Measurements from ENCODE around the gene NANS. TPM values are rescaled to one million over a fixed set of nuclear protein-coding genes. Genes with fewer than 3 reads are reported as not detected.
"Not testable (repeated sequence)": the region's sequence is repeated elsewhere in the genome, so short reads cannot be mapped to it uniquely, and the experiment has no call there.

The NANS gene
- total RNA-seq, 5 donors from 2014 or later (not counting 1 experiment from before 2014, with no cell fraction given) = 21.7 to 57.5 (median 27.6) TPM

- H3K9me3 ChIP-seq = no peaks in the 10 kb centered on the region
- no peaks in the 10 kb centered on the region for H3K27me3 ChIP-seq (replicated peaks in 1 of 2; ENCODE audit: control insufficient read depth in 2 of 2, extremely low read depth in 1 of 2, insufficient read depth in 2 of 2, low read length in 1 of 2)
- peak overlapping the region; percentile 54 for H3K27ac ChIP-seq (ENCODE audit: low read length)
- DNase-seq (no peak), ATAC-seq (replicated peaks in 1 of 4) (no peak)
- POLR2A ChIA-PET = interaction anchor here (0.6 to 1.1 kb wide), 4 partner anchors 12 to 1714 kb away, joined by 4 to 5 read pairs (median 4); no protein-coding TSS in a partner anchor
- Mint-ChIP-seq H3K4me1 (peaks cover 49 to 58% (median 58%) of the 10 kb centered on the region in 3 donors), H3K9me3 (no peaks in the 10 kb centered on the region), H3K27ac (peak overlapping the region; percentile 96 to 98), H3K36me3 (peaks cover 13% of the 10 kb centered on the region), H3K27me3 (no peaks in the 10 kb centered on the region), H3K4me3 (peak overlapping the region; percentile 86 to 94 (median 90))
- peaks cover 0 to 29% of the 10 kb centered on the region in 2 donors for H3K36me3 ChIP-seq (ENCODE audit: control insufficient read depth in 2 of 2, extremely low read depth in 1 of 2, insufficient read depth in 1 of 2, low read length in 1 of 2)
- H3K4me3 ChIP-seq (ENCODE audit: control insufficient read depth in 1 of 2, extremely low read depth in 1 of 2, low read length in 1 of 2) = peak overlapping the region in 1 of 2 donors; percentile 32
- WGBS (ENCODE audit: insufficient coverage) = 66% methylated on average over 2 of the region's 3 CpGs
- CTCF ChIA-PET = interaction anchor here in 1 of 2 donors (0.9 to 2.3 kb wide), 3 partner anchors 11 to 19 kb away, joined by 4 to 12 read pairs (median 4); no protein-coding TSS in a partner anchor
- H3K4me1 ChIP-seq (ENCODE audit: control insufficient read depth in 1 of 2, extremely low read depth in 1 of 2, insufficient read depth in 2 of 2, low read length in 2 of 2) = peaks cover 26 to 60% of the 10 kb centered on the region in 2 experiments
Observed at GRCh38 chr9:98120476-98120875, 63.9 kb downstream of the NANS start.

- H3K36me3 ChIP-seq (ENCODE audit: control insufficient read depth in 2 of 2, extremely low read depth in 1 of 2, insufficient read depth in 1 of 2, low read length in 1 of 2) = peaks cover 0 to 24% of the 10 kb centered on the region in 2 donors
- ATAC-seq (replicated peaks in 1 of 4) (no peak), DNase-seq (peak in 2 of 35 experiments; percentile 12 to 54)
- H3K27ac Mint-ChIP-seq = peak overlapping the region; percentile 96 to 98
- peak overlapping the region; percentile 86 to 94 (median 90) for H3K4me3 Mint-ChIP-seq
- peaks cover 49 to 56% (median 55%) of the 10 kb centered on the region in 3 donors for H3K4me1 Mint-ChIP-seq
- no peaks in the 10 kb centered on the region for H3K27me3 ChIP-seq (replicated peaks in 1 of 2; ENCODE audit: control insufficient read depth in 2 of 2, extremely low read depth in 1 of 2, insufficient read depth in 2 of 2, low read length in 1 of 2)
- POLR2A ChIA-PET = interaction anchor here (0.5 to 1.1 kb wide), 7 partner anchors 13 to 1713 kb away, joined by 3 to 6 read pairs (median 4); no protein-coding TSS in a partner anchor
- peaks cover 13% of the 10 kb centered on the region for H3K36me3 Mint-ChIP-seq
- H3K9me3 Mint-ChIP-seq = no peaks in the 10 kb centered on the region
- no peak overlapping the region for H3K4me3 ChIP-seq (ENCODE audit: control insufficient read depth in 1 of 2, extremely low read depth in 1 of 2, low read length in 1 of 2)
- no peaks in the 10 kb centered on the region for H3K9me3 ChIP-seq
- CTCF ChIA-PET = interaction anchor here (0.6 to 2.3 kb wide), 4 partner anchors 17 to 115 kb away, joined by 3 to 12 read pairs (median 4); no protein-coding TSS in a partner anchor
- peaks cover 26 to 55% of the 10 kb centered on the region in 2 experiments for H3K4me1 ChIP-seq (ENCODE audit: control insufficient read depth in 1 of 2, extremely low read depth in 1 of 2, insufficient read depth in 2 of 2, low read length in 2 of 2)
- H3K27me3 Mint-ChIP-seq = no peaks in the 10 kb centered on the region
- whole genome bisulfite sequencing (ENCODE audit: insufficient coverage) = 0% methylated on average over 1 of the region's 3 CpGs
- H3K27ac ChIP-seq (ENCODE audit: low read length) = peak overlapping the region; percentile 54
Observed at GRCh38 chr9:98121058-98121457, 64.5 kb downstream of the NANS start.

GRCh38 chr9:98124091-98124490 lies 67.6 kb downstream of the NANS start:
- not testable (repeated sequence) for DNase-seq; H3K27me3 ChIP-seq (replicated peaks in 1 of 2; ENCODE audit: control insufficient read depth in 2 of 2, extremely low read depth in 1 of 2, insufficient read depth in 2 of 2, low read length in 1 of 2); H3K9me3 Mint-ChIP-seq; ATAC-seq (replicated peaks in 1 of 4); H3K4me3 Mint-ChIP-seq; H3K27ac ChIP-seq (ENCODE audit: low read length); H3K27me3 Mint-ChIP-seq; H3K4me3 ChIP-seq (ENCODE audit: control insufficient read depth in 1 of 2, extremely low read depth in 1 of 2, low read length in 1 of 2); H3K9me3 ChIP-seq
- H3K4me1 ChIP-seq (ENCODE audit: control insufficient read depth in 1 of 2, extremely low read depth in 1 of 2, insufficient read depth in 2 of 2, low read length in 2 of 2) = peaks cover 17 to 37% of the 10 kb centered on the region in 2 experiments
- peaks cover 3 to 28% of the 10 kb centered on the region in 2 donors for H3K36me3 ChIP-seq (ENCODE audit: control insufficient read depth in 2 of 2, extremely low read depth in 1 of 2, insufficient read depth in 1 of 2, low read length in 1 of 2)
- CTCF ChIA-PET = interaction anchor here (0.7 to 1.1 kb wide), 3 partner anchors 39 to 93 kb away, joined by 3 to 6 read pairs (median 4); no protein-coding TSS in a partner anchor
- H3K36me3 Mint-ChIP-seq = peaks cover 19% of the 10 kb centered on the region
- H3K27ac Mint-ChIP-seq = peak overlapping the region; percentile 23 to 80
- H3K4me1 Mint-ChIP-seq = peaks cover 36 to 38% (median 36%) of the 10 kb centered on the region in 3 donors
- WGBS (ENCODE audit: insufficient coverage) = 92% methylated on average over 7 of the region's 13 CpGs
- POLR2A ChIA-PET = interaction anchor here in 1 of 2 donors (0.6 kb wide), 1 partner anchor 23 kb away, joined by 5 read pairs; no protein-coding TSS in a partner anchor

- Histone ChIP-seq H3K27me3 (replicated peaks in 1 of 2; ENCODE audit: control insufficient read depth in 2 of 2, extremely low read depth in 1 of 2, insufficient read depth in 2 of 2, low read length in 1 of 2) (no peaks in the 10 kb centered on the region), H3K27ac (ENCODE audit: low read length) (no peak overlapping the region), H3K4me3 (ENCODE audit: control insufficient read depth in 1 of 2, extremely low read depth in 1 of 2, low read length in 1 of 2) (no peak overlapping the region), H3K36me3 (ENCODE audit: control insufficient read depth in 2 of 2, extremely low read depth in 1 of 2, insufficient read depth in 1 of 2, low read length in 1 of 2) (peaks cover 3 to 35% of the 10 kb centered on the region in 2 donors), H3K9me3 (no peaks in the 10 kb centered on the region), H3K4me1 (ENCODE audit: control insufficient read depth in 1 of 2, extremely low read depth in 1 of 2, insufficient read depth in 2 of 2, low read length in 2 of 2) (peaks cover 17 to 35% of the 10 kb centered on the region in 2 experiments)
- no peaks in the 10 kb centered on the region for H3K27me3 Mint-ChIP-seq
- no peak for DNase-seq
- peaks cover 25% of the 10 kb centered on the region for H3K36me3 Mint-ChIP-seq
- no peaks in the 10 kb centered on the region for H3K9me3 Mint-ChIP-seq
- ChIA-PET CTCF (interaction anchor here in 1 of 2 donors (0.7 kb wide), 2 partner anchors 65 to 92 kb away, joined by 3 to 4 read pairs; no protein-coding TSS in a partner anchor), POLR2A (interaction anchor here in 1 of 2 donors (0.6 kb wide), 1 partner anchor 23 kb away, joined by 5 read pairs; no protein-coding TSS in a partner anchor)
- H3K4me3 Mint-ChIP-seq = no peak overlapping the region
- WGBS (ENCODE audit: insufficient coverage) = 95% methylated on average over 13 of the region's 15 CpGs
- H3K27ac Mint-ChIP-seq = peak overlapping the region in 1 of 2 donors; percentile 80
- H3K4me1 Mint-ChIP-seq = peaks cover 31 to 36% (median 31%) of the 10 kb centered on the region in 3 donors
- no peak for ATAC-seq (replicated peaks in 1 of 4)
Observed at GRCh38 chr9:98124637-98125426, 68.3 kb downstream of the NANS start.

GRCh38 chr9:98127226-98127625 lies 70.7 kb downstream of the NANS start:
- Mint-ChIP-seq H3K27me3 (no peaks in the 10 kb centered on the region), H3K36me3 (peaks cover 41% of the 10 kb centered on the region), H3K4me1 (peaks cover 8 to 14% (median 8%) of the 10 kb centered on the region in 3 donors), H3K27ac (no peak overlapping the region), H3K4me3 (no peak overlapping the region), H3K9me3 (no peaks in the 10 kb centered on the region)
- H3K9me3 ChIP-seq = no peaks in the 10 kb centered on the region
- H3K4me1 ChIP-seq (ENCODE audit: control insufficient read depth in 1 of 2, extremely low read depth in 1 of 2, insufficient read depth in 2 of 2, low read length in 2 of 2) = peaks cover 0 to 13% of the 10 kb centered on the region in 2 experiments
- WGBS (ENCODE audit: insufficient coverage) = 97% methylated on average over 5 of the region's 8 CpGs
- no peak for ATAC-seq (replicated peaks in 1 of 4)
- POLR2A ChIA-PET = no interaction called here
- no peak for DNase-seq
- CTCF ChIA-PET = interaction anchor here in 1 of 2 donors (0.7 kb wide), 1 partner anchor 242 kb away, joined by 15 read pairs; no protein-coding TSS in a partner anchor
- no peak overlapping the region for H3K4me3 ChIP-seq (ENCODE audit: control insufficient read depth in 1 of 2, extremely low read depth in 1 of 2, low read length in 1 of 2)
- H3K36me3 ChIP-seq (ENCODE audit: control insufficient read depth in 2 of 2, extremely low read depth in 1 of 2, insufficient read depth in 1 of 2, low read length in 1 of 2) = peaks cover 3 to 49% of the 10 kb centered on the region in 2 donors
- no peaks in the 10 kb centered on the region for H3K27me3 ChIP-seq (replicated peaks in 1 of 2; ENCODE audit: control insufficient read depth in 2 of 2, extremely low read depth in 1 of 2, insufficient read depth in 2 of 2, low read length in 1 of 2)
- H3K27ac ChIP-seq (ENCODE audit: low read length) = no peak overlapping the region

GRCh38 chr9:98128316-98128715 lies 71.8 kb downstream of the NANS start:
- Mint-ChIP-seq H3K27ac (no peak overlapping the region), H3K4me3 (no peak overlapping the region), H3K9me3 (no peaks in the 10 kb centered on the region), H3K4me1 (peaks cover 0 to 10% (median 0%) of the 10 kb centered on the region in 3 donors), H3K27me3 (no peaks in the 10 kb centered on the region), H3K36me3 (peaks cover 41% of the 10 kb centered on the region)
- ChIA-PET CTCF (interaction anchor here in 1 of 2 donors (0.6 kb wide), 1 partner anchor 54 kb away, joined by 3 read pairs; no protein-coding TSS in a partner anchor), POLR2A (interaction anchor here in 1 of 2 donors (0.6 kb wide), 1 partner anchor 155 kb away, joined by 3 read pairs; no protein-coding TSS in a partner anchor)
- no peak for ATAC-seq (replicated peaks in 1 of 4)
- Histone ChIP-seq H3K4me1 (ENCODE audit: control insufficient read depth in 1 of 2, extremely low read depth in 1 of 2, insufficient read depth in 2 of 2, low read length in 2 of 2) (peaks cover 0 to 5% of the 10 kb centered on the region in 2 experiments), H3K27ac (ENCODE audit: low read length) (no peak overlapping the region), H3K4me3 (ENCODE audit: control insufficient read depth in 1 of 2, extremely low read depth in 1 of 2, low read length in 1 of 2) (no peak overlapping the region), H3K27me3 (replicated peaks in 1 of 2; ENCODE audit: control insufficient read depth in 2 of 2, extremely low read depth in 1 of 2, insufficient read depth in 2 of 2, low read length in 1 of 2) (no peaks in the 10 kb centered on the region), H3K9me3 (no peaks in the 10 kb centered on the region), H3K36me3 (ENCODE audit: control insufficient read depth in 2 of 2, extremely low read depth in 1 of 2, insufficient read depth in 1 of 2, low read length in 1 of 2) (peaks cover 3 to 59% of the 10 kb centered on the region in 2 donors)
- WGBS (ENCODE audit: insufficient coverage) = 97% methylated on average over 16 of the region's 16 CpGs
- no peak for DNase-seq
